SU-DHL-6 (cell line): ENCODE measurements around the gene SPSB3.

Experiments used
- H2AFZ ChIP-seq: fragments of 200-600 bp; sonication (generic); 2 replicates; pipeline ENCODE4 v1.6.1; 2014; ENCODE audit warnings: low read depth, mild to moderate bottlenecking, moderate library complexity, mixed read lengths, antibody characterized with exemption, low read length; ENCODE audit not compliant: severe bottlenecking
- H3F3A ChIP-seq: fragments of 200-600 bp; shearing (Covaris generic); 2 replicates; pipeline ENCODE4 v1.6.0; 2016; ENCODE audit warnings: antibody characterized with exemption, mild to moderate bottlenecking; ENCODE audit not compliant: insufficient read depth
- H3K27ac ChIP-seq: fragments of 200-600 bp; sonication (generic); 2 replicates; pipeline ENCODE4 v1.5.1; 2016; ENCODE audit warnings: low read depth, mild to moderate bottlenecking, low read length, moderate library complexity, mixed read lengths
- H3K27me3 ChIP-seq: fragments of 200-600 bp; sonication (generic), shearing (Covaris generic); 2 replicates; pipeline ENCODE4 v1.6.0; 2014; ENCODE audit warnings: mild to moderate bottlenecking, low read length
- H3K36me3 ChIP-seq: fragments of 200-600 bp; sonication (generic); 2 replicates; pipeline ENCODE4 v1.6.1; 2014; ENCODE audit warnings: mild to moderate bottlenecking, low read length, mixed read lengths
- H3K4me2 ChIP-seq: fragments of 300-600, 200-600 bp; shearing (Covaris generic), sonication (generic); 2 replicates; pipeline ENCODE4 v1.6.0; 2014; ENCODE audit warnings: low read length, low read depth, mild to moderate bottlenecking; ENCODE audit not compliant: poor library complexity, severe bottlenecking
- H3K4me3 ChIP-seq: fragments of 200-600 bp; sonication (generic); 2 replicates; pipeline ENCODE4 v1.5.1; 2014; ENCODE audit warnings: antibody characterized with exemption, low read length, mild to moderate bottlenecking, mixed read lengths; ENCODE audit not compliant: insufficient read depth, poor library complexity, severe bottlenecking
- H3K79me2 ChIP-seq: fragments of 200-600 bp; sonication (generic); 2 replicates; pipeline ENCODE4 v1.6.1; 2014; ENCODE audit warnings: mild to moderate bottlenecking, low read length, moderate library complexity; ENCODE audit not compliant: insufficient read depth
- H3K9ac ChIP-seq: fragments of 200-600 bp; sonication (generic); 2 replicates; pipeline ENCODE4 v1.7.0; 2014; ENCODE audit warnings: mild to moderate bottlenecking, low read length
- H3K9me2 ChIP-seq: fragments of 200-600 bp; sonication (generic); replicated peaks from 2 replicates; pipeline ENCODE4 v1.6.1; 2014; ENCODE audit warnings: low read length; ENCODE audit not compliant: insufficient read depth
- H3K9me3 ChIP-seq: fragments of 200-600 bp; sonication (generic); 2 replicates; pipeline ENCODE4 v1.6.1; 2014; ENCODE audit warnings: low read length, mixed read lengths; ENCODE audit not compliant: insufficient read depth
- H4K20me1 ChIP-seq: fragments of 200-600 bp; sonication (generic); 2 replicates; pipeline ENCODE4 v1.6.1; 2014; ENCODE audit warnings: low read depth, mild to moderate bottlenecking, antibody characterized with exemption, low read length, moderate library complexity, mixed read lengths
- CTCF ChIP-seq: fragments of 200-600 bp; sonication (generic); IDR thresholded peaks from one replicate; pipeline ENCODE4 v1.5.1; 2017; ENCODE audit warnings: antibody characterized with exemption, mild to moderate bottlenecking, low read length, moderate library complexity; ENCODE audit not compliant: insufficient read depth, poor library complexity, severe bottlenecking
- EZH2phosphoT487 ChIP-seq: fragments of 200-600 bp; sonication (generic), shearing (Covaris generic); conservative IDR thresholded peaks from 2 replicates; pipeline ENCODE4 v1.6.1; 2018; ENCODE audit warnings: mild to moderate bottlenecking, antibody characterized with exemption, low read length, moderate library complexity, mixed read lengths

The SPSB3 gene

DNA sequence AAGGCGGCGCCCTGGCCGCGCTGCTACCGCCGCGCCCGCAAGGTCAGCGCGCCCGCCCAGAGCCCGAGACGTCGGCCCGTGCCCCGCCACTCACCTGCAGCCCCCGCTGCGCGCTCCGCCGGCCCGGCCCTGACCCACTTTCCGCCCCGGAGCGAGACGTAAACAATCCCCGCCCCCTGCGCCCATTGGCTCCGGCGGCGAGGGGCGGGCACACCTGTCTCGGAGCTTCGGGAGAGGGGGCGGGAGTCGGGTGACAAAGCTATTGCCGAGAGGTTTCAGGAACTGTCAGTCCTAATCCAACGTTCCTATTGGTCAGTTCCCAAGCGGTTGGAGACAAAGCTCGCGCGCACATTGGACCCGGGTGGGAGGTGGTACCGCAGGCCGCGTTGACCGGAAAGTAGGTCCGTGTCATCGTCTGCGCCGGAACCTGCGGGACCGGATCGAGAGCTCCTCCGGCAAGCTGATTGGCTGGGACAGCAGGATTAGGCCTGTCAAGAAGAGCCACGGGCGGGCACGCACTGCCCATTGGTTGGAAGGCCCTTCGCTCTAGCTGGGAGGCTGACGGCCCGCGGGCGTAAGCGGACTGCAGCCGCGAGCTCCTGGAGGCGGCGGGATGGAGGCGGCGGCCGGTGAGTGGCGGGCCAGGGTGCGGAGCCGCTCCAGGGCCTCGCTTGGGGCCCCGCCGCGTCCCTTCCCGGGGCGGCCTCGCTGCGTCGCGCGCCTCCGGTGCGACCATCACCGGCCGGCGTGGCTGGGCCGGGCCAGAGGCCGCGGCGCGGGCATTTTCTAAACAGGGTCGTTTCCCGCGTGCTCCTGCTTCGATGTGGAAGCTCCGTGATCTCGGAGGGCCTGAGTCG is at the start of gene SPSB3, which contains the start of gene NUBP2:
Gene SPSB3 (minus strand): TSS at position 164 of the 857 bp plus-strand sequence. CDS start 1,088 bp downstream, outside the sequence.
Gene NUBP2 (plus strand): TSS at position 553 of the 857 bp plus-strand sequence. CDS start 61 bp downstream, at position 614.
- H3K36me3 ChIP-seq: no peaks in the 10 kb centered on the region
- peak within 1 kb of the TSS; percentile 18 for H2AFZ ChIP-seq
- H3K9me3 ChIP-seq: no peaks in the 10 kb centered on the region
- peaks cover 32% of the 10 kb centered on the region for H3K79me2 ChIP-seq
- no peaks in the 10 kb centered on the region for H4K20me1 ChIP-seq
- TF ChIP-seq EZH2phosphoT487 (no peak), CTCF (no peak)
- H3K4me2 ChIP-seq: peak within 1 kb of the TSS; percentile 98
- H3K27ac ChIP-seq: no peak within 1 kb of the TSS
- no peaks in the 10 kb centered on the region for H3K9me2 ChIP-seq
- H3F3A ChIP-seq: no peaks in the 10 kb centered on the region
- no peaks in the 10 kb centered on the region for H3K27me3 ChIP-seq
- H3K9ac ChIP-seq: peak within 1 kb of the TSS; percentile 90
- peak within 1 kb of the TSS; percentile 88 for H3K4me3 ChIP-seq

DNA sequence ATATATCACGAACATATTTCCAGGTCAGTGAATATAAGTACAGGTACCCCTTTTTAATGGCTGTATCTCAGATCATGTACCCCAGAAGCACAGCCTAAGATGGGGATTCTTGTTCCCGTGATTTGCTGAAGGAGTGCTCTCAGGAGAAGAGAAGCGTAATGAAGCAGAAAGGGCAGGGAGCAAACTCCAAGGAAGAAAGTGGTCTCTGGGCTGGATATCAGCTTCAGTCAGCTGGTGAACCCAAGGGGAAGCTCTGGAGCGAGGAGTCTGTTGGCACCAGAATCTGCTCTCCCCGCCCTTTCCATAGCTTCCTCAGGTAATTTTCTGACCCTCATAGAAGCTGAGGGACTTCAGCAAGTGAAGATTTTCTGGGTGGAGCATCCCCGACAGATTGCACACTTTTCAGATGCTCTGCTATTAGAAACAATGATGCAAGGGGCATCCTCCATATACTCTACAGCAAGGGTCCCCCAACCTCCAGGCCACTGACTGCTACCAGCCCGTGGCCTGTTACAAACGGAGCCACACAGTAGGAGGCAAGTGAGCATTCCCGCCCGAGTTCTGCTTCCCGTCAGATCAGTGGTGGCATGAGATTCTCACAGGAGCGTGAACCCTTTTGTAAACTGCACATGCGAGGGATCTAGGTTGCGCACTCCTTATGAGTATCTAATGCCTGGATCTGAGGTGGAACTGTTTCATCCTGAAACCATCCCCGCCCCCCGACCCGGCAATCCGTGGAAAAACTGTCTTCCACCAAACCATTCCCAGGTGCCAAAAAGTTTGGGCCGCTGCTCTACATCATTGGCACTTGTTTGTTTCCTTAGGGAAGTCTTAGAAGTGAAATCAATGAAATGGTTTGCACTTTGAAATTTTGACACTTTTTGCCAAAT is 49.1 kb upstream of the SPSB3 start:
- TF ChIP-seq CTCF (no peak), EZH2phosphoT487 (no peak)
- Histone ChIP-seq H3K4me3 (no peak overlapping the region), H3K9me2 (no peaks in the 10 kb centered on the region), H3K4me2 (no peak overlapping the region), H3K27ac (no peak overlapping the region), H3K36me3 (no peaks in the 10 kb centered on the region), H3F3A (peaks cover 12% of the 10 kb centered on the region; the same call in 1 of the 2 replicates), H3K9me3 (no peaks in the 10 kb centered on the region), H2AFZ (no peak overlapping the region), H3K9ac (no peak overlapping the region), H3K27me3 (no peaks in the 10 kb centered on the region), H4K20me1 (0 out of 2 replicates have a peak, but pooled peaks cover 3% of the 10 kb centered on the region), H3K79me2 (peaks cover 5% of the 10 kb centered on the region; the same call in 1 of the 2 replicates)

- Histone ChIP-seq H3K4me2 (no peak overlapping the region), H3K36me3 (no peaks in the 10 kb centered on the region), H3F3A (peaks cover 12% of the 10 kb centered on the region; the same call in 1 of the 2 replicates), H3K4me3 (no peak overlapping the region), H3K27me3 (no peaks in the 10 kb centered on the region), H3K9ac (no peak overlapping the region), H2AFZ (no peak overlapping the region), H4K20me1 (0 out of 2 replicates have a peak, but pooled peaks cover 3% of the 10 kb centered on the region), H3K9me3 (no peaks in the 10 kb centered on the region), H3K79me2 (peaks cover 5% of the 10 kb centered on the region; the same call in 1 of the 2 replicates), H3K9me2 (no peaks in the 10 kb centered on the region), H3K27ac (no peak overlapping the region)
- TF ChIP-seq EZH2phosphoT487 (no peak), CTCF (no peak)
These were observed 47.8 kb upstream of the SPSB3 start for GRCh38 chr16:1830213-1830612.
